Activated T-cell treated with anti-CD3 and anti-CD28 coated beads, Interleukin-2, amount 50 U/mL, for 72 hours (primary cell): Measurements from ENCODE around the gene GPR15. TPM values are rescaled to one million over a fixed set of nuclear protein-coding genes. Genes with fewer than 3 reads are reported as not detected.

Source experiments
- total RNA-seq, 2 donors: library from RNA; stranded (reverse); gene quantifications; one replicate each; pipeline ENCODE4 v1.2.3, GENCODE V29; 2022

GPR15 gene
- total RNA-seq, 2 donors from 2014 or later = 4.6 to 24.0 TPM

Other genes with a start within 250 kb of the GPR15 start
- gene OR5H2, start 249.5 kb upstream of the GPR15 start, total RNA-seq = not detected
- gene OR5K4, start 178.1 kb upstream of the GPR15 start, total RNA-seq = not detected
- gene OR5K3, start 141.3 kb upstream of the GPR15 start, total RNA-seq = not detected
- not detected for gene OR5K1, start 68.8 kb upstream of the GPR15 start, total RNA-seq
- not detected for gene OR5K2, start 34.3 kb upstream of the GPR15 start, total RNA-seq
- 100 to 1,000 TPM; 284 to 361 TPM for gene CLDND1, start 9.1 kb upstream of the GPR15 start, total RNA-seq
- 10 to 100 TPM; 36.5 to 36.7 TPM for gene CPOX, start 61.6 kb downstream of the GPR15 start, total RNA-seq
- 1 to 10 TPM in 1 of 2 donors, under 1 TPM in 1; 0.07 to 1.5 TPM for gene ST3GAL6, start 231.4 kb downstream of the GPR15 start, total RNA-seq